PC-3 (cell line): ENCODE measurements around the gene ECHDC3.

Source experiments
- EZH2 ChIP-seq: fragments of 300-600 bp; sonication (generic); IDR thresholded peaks from one replicate; pipeline ENCODE4 v1.6.1; 2017; ENCODE audit warnings: antibody characterized with exemption, mild to moderate bottlenecking, low read length; ENCODE audit not compliant: unreplicated experiment
- EZH2phosphoT487 ChIP-seq: fragments of 300-600 bp; sonication (generic); IDR thresholded peaks from 2 replicates; pipeline ENCODE4 v1.6.1; 2018; ENCODE audit warnings: mild to moderate bottlenecking, antibody characterized with exemption, low read length, borderline replicate concordance
- TF ChIP-seq, protein P1 (sequence below): fragments of 300-600 bp; sonication (generic); conservative IDR thresholded peaks from 2 replicates; pipeline ENCODE4 v1.5.1; 2017; ENCODE audit warnings: antibody characterized with exemption, low read depth, mild to moderate bottlenecking, low read length

DNA sequence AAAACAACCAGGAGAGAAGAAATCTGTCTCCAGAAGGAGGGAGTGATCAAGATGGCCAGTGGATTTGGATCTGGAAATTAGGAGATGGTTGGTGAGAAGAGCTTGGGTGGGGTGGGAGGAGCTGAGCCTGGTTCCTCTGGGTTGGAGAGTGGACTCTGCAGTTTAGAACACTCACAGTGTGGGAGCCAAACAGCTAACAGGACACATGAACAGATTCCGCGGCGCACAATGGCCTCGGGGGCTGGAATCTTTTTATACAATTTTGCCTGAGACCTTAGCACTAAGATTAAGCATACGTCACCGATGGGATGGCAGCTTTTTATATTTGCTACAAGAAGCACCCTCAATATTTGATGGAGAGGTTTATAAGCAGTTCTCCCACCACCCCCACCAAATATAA lies 2.9 kb downstream of the ECHDC3 start:
- TF ChIP-seq, protein P1, sequence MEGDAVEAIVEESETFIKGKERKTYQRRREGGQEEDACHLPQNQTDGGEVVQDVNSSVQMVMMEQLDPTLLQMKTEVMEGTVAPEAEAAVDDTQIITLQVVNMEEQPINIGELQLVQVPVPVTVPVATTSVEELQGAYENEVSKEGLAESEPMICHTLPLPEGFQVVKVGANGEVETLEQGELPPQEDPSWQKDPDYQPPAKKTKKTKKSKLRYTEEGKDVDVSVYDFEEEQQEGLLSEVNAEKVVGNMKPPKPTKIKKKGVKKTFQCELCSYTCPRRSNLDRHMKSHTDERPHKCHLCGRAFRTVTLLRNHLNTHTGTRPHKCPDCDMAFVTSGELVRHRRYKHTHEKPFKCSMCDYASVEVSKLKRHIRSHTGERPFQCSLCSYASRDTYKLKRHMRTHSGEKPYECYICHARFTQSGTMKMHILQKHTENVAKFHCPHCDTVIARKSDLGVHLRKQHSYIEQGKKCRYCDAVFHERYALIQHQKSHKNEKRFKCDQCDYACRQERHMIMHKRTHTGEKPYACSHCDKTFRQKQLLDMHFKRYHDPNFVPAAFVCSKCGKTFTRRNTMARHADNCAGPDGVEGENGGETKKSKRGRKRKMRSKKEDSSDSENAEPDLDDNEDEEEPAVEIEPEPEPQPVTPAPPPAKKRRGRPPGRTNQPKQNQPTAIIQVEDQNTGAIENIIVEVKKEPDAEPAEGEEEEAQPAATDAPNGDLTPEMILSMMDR, result no peak
- no peak for TF ChIP-seq EZH2
- no peak for TF ChIP-seq EZH2phosphoT487
